ENCODE measurements around the gene ZC3HAV1.
"Not testable (repeated sequence)": the region's sequence is repeated elsewhere in the genome, so short reads cannot be mapped to it uniquely, and the experiment has no call there.

The ZC3HAV1 gene

GRCh38 chr7:139111811-139112301 lies 2.3 kb upstream of the ZC3HAV1 start:
- no peak for DNase-seq

- no peak for DNase-seq
These were observed 1.6 kb upstream of the ZC3HAV1 start for GRCh38 chr7:139111147-139111546.

- no peak for DNase-seq
These were observed 477 bp upstream of the ZC3HAV1 start for GRCh38 chr7:139109983-139110411.

GRCh38 chr7:139108266-139109187 lies 993 bp downstream of the ZC3HAV1 start:
- DNase-seq, result peak; percentile 37

GRCh38 chr7:139106959-139107358 lies 2.6 kb downstream of the ZC3HAV1 start:
- DNase-seq, result no peak

GRCh38 chr7:139106227-139106626 lies 3.3 kb downstream of the ZC3HAV1 start:
- DNase-seq, result not testable (repeated sequence)

- DNase-seq, result no peak
These were observed 4.0 kb downstream of the ZC3HAV1 start for GRCh38 chr7:139105484-139105883.

GRCh38 chr7:139104091-139104450 lies 5.4 kb downstream of the ZC3HAV1 start:
- no peak for DNase-seq

- no peak for DNase-seq
These were observed 6.3 kb downstream of the ZC3HAV1 start for GRCh38 chr7:139103057-139103815.

- DNase-seq, result not testable (repeated sequence)
These were observed 7.8 kb downstream of the ZC3HAV1 start for GRCh38 chr7:139101637-139102158.

GRCh38 chr7:139099172-139099947 lies 10.2 kb downstream of the ZC3HAV1 start:
- DNase-seq, result no peak

- no peak for DNase-seq
These were observed 14.3 kb downstream of the ZC3HAV1 start for GRCh38 chr7:139095194-139095659.

- no peak for DNase-seq
These were observed 14.9 kb downstream of the ZC3HAV1 start for GRCh38 chr7:139094596-139094995.

GRCh38 chr7:139094030-139094429 lies 15.5 kb downstream of the ZC3HAV1 start:
- DNase-seq, result no peak

- DNase-seq, result not testable (repeated sequence)
These were observed 16.0 kb downstream of the ZC3HAV1 start for GRCh38 chr7:139093512-139093911.

GRCh38 chr7:139092090-139092796 lies 17.3 kb downstream of the ZC3HAV1 start:
- no peak for DNase-seq

- no peak for DNase-seq
These were observed 17.9 kb downstream of the ZC3HAV1 start for GRCh38 chr7:139091677-139091996.

GRCh38 chr7:139089118-139089517 lies 20.4 kb downstream of the ZC3HAV1 start:
- no peak for DNase-seq

GRCh38 chr7:139088268-139088667 lies 21.3 kb downstream of the ZC3HAV1 start:
- DNase-seq, result no peak

GRCh38 chr7:139087212-139087611 lies 22.3 kb downstream of the ZC3HAV1 start:
- DNase-seq, result no peak

- DNase-seq, result no peak
These were observed 23.1 kb downstream of the ZC3HAV1 start for GRCh38 chr7:139086454-139086853.

GRCh38 chr7:139084709-139085108 lies 24.8 kb downstream of the ZC3HAV1 start:
- DNase-seq, result no peak
